Measurements from ENCODE around the gene MMP17.

Gene MMP17

GRCh38 chr12:131896080-131896810 lies 68.1 kb downstream of the MMP17 start:
- DNase-seq, result peak; percentile 65 to 67

GRCh38 chr12:131896811-131897270 lies 68.6 kb downstream of the MMP17 start:
- DNase-seq, result no peak

- no peak for DNase-seq
These were observed 69.1 kb downstream of the MMP17 start for GRCh38 chr12:131897276-131897675.

GRCh38 chr12:131897875-131898274 lies 69.7 kb downstream of the MMP17 start:
- DNase-seq, result no peak

- no peak for DNase-seq
These were observed 72.2 kb downstream of the MMP17 start for GRCh38 chr12:131900397-131900796.

All from CD4-positive, alpha-beta T cell treated with Interferon alpha-2 for 1 hour (primary cell).